UCSD-AML1 (cell line): ENCODE data around the gene PFN1.

Experiments
- DNase-seq: peaks from one replicate; lab custom pipeline; 2025; ENCODE audit not compliant: unreplicated experiment; lab: John Stamatoyannopoulos, UW

The PFN1 gene

DNA sequence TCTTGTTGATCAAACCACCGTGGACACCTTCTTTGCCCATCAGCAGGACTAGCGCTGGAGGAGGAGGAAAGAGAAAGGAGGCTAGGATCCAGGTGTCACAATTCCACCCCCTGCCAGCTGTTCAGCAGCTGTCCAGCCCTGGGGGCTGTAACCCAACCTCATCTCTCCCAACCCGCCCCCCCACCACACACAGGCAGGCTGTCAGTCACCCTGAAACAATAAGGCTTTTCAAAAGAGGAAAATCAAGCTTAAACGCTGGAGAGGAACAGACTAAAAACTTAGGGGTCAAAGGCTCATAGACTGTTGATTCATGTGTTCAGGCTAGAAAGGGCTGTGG lies 2.4 kb downstream of the PFN1 start:
- DNase-seq = no peak

DNA sequence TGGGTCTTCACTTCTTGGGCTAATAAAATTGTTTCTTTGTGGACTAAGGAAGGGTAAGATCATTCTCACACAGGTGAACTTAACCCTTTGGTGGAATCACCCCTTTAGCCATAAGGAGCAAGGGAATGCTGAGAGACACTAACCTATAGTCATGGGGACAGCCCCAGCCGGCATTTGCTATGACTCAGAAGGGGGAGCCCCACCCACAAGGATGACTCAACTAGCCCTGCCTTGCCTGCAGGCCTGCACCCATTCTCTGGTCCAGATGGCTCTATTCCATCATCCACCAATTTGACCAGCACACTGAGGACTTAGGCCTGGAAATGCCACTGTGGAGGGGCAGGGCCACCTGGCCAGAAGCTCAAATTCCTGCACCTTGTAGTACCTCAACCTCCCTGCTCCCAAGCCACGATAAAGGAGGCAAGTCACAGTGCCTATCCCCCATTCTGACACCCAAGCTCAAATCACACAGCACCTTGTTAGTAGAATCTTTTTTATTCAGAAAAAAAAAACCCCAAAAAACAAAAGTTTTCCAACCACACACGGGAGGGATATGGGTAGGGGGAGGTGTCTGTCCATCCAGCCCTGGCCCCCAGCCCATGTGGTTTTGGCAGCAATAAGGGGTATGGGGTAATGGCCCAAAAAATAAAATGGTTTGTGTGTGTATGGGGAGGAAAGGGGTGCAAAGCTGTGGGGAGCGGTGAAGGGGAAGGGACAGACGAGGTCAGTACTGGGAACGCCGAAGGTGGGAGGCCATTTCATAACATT lies 3.0 kb downstream of the PFN1 start:
- peak; percentile 70 for DNase-seq

DNA sequence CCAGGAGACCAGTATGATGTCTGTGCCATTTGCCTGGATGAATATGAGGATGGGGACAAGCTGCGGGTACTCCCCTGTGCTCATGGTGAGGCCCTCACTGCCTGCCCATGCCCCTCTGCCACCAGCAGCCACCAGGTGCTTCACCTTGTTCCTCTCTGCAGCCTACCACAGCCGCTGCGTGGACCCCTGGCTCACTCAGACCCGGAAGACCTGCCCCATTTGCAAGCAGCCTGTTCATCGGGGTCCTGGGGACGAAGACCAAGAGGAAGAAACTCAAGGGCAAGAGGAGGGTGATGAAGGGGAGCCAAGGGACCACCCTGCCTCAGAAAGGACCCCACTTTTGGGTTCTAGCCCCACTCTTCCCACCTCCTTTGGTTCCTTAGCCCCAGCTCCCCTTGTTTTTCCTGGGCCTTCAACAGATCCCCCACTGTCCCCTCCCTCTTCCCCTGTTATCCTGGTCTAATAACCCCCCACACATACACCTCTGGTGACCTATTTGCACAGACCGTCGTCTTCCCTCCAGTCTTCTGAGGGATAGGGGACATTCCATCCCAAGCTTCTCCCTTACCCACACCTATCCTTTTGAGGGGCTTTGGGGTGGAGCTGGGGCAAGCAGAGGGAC lies 3.7 kb downstream of the PFN1 start:
- DNase-seq = no peak

DNA sequence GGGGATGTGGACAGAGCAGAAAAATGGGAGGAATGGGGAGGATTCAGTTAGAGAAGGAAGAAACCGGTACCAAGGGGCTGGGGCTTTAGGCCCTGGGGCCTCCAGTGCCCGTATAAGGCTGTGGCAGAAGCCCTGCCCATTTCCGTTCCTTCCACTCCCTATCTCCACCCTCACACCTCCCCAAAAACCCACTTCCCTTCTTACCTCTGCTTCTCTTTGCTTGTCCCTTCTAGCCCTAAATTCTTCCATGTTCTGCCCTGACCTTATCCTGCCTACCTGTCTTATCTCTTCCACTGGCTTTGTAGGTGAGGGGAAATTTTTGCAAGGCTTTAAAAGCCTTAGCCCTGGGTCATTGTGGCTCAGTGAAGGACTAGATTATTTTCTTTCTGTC lies 4.2 kb downstream of the PFN1 start:
- DNase-seq = peak; percentile 67

DNA sequence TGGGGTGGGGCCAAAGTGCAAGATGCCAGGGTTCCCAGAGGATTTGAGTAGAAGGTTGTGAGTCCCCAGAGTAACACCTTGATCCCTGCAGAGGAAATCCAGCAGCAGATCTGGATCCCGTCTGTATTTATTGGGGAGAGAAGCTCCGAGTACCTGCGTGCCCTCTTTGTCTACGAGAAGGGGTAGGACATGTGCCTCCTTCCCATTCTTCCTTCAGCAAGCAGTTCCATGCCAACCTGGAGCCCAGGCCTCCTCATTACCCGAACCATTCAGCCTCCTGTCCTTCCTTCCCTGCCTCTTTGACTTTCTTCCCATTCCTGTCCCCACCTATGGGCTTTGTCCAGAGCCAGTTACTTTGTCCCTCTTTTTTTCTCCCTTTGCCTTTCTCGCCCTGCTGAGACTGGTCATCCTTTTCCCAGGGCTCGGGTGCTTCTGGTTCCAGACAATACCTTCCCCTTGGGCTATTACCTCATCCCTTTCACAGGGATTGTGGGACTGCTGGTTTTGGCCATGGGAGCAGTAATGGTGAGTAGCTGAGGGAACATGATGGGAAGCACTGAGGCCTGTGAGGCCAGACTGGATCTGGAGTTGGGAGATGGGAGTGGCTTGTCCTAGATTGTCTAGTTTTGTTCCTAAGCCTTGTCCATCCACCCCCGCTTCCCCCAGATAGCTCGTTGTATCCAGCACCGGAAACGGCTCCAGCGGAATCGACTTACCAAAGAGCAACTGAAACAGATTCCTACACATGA lies 5.4 kb downstream of the PFN1 start:
- DNase-seq = no peak

DNA sequence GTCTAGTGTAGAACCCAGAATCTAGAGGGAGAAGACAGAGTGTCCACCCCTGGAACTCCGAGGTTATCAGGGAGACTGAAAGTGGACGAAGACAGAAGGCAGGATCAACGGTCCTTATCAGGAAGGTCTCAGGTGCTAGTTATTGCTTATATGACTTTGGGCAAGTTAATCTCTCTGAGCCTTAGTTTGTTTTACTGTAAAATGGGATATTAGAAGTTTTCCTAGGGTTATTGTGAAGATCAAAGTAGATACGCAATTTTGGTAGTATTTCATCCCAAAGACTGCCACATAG lies 7.1 kb downstream of the PFN1 start:
- DNase-seq = no peak

DNA sequence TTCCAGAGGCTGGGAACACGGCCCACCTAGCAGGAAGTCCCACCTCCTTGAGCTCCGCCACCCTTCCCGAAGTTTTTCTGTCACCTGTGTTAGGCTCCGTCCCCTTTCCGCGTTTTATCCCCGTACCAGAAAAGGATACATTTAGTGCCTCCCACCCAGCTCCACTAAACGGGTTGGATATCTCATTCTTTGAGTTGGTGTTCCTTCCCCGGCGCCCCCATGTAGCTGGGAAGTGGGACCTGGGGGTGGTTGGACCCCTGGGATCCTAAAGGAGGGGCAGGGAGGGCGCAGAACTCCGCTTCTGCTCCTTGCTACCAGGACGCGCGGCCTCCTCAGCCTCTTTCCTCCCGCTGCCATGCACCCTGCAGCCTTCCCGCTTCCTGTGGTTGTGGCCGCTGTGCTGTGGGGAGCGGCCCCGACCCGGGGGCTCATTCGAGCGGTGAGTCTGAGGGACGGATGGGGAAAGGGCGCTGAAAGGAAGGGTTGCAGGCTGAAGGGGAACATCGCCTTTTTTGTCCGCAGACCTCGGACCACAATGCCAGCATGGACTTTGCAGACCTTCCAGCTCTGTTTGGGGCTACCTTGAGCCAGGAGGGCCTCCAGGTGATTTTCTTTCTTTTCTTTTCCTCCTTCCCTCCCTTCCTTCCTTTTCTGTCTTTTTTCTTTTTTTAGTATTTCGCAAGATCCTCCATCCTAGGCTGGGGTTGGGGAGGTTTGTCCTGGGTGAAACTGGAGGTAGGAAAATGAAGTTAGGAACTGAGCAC lies 7.6 kb downstream of the PFN1 start:
- DNase-seq = peak; percentile 68

DNA sequence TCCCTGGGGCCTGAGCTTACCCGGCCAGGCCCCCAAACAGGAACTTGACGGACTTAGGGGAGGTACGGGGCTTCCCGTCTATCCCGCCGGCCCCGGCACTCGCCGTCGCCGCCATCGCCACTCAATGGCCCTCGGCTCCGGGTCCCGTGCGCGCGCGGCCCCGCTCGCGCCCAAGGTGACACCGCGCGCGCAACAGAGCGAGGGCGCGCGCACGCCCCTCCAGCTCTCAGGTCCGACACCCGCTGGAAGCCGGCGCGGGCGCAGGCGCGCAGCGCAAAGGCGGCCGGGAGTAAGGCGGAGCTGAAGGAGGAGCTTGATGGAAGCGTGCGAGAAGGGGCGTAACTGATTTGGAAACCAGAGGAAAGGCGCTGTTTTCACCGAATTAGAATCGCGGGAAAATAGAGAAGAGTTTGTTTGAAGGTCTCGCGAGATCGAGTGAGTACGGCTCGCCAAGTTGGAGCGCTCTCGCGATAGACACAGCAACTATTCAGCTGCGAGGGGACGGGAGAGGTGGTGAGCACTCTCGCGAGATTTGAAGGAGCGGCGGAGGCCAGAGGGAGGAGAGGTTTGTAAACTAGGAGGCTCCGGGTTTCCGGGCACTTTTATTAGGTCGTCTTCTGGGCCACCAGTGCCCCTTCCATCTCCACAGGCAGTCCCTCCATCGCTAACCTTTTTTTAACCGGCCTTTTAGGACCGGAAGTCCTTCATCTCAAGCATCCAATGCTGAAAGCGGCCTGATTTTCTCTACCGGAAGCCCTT lies 8.4 kb downstream of the PFN1 start, which contains the start of the genes RNF167 and SLC25A11:
TSS of gene RNF167 (plus strand) at position 473 of the 759 bp plus-strand sequence. CDS start 642 bp downstream, outside the sequence.
TSS of gene SLC25A11 (minus strand) at position 251 of the 759 bp plus-strand sequence. CDS start at position 115, 136 bp downstream.
- peak; percentile 97 for DNase-seq

DNA sequence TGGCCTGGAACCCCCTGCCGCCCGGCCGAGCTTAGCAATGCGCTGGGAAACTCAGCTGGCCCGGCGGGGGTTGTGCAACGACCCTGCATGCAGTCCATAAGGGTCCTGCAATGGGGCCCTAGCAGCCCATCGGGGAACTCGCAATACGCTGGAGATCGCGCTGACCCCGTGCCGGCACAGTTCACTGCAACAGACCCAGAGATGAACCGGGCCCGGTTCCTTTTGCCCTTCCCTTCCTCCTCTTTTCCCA lies 8.9 kb downstream of the PFN1 start:
- no peak for DNase-seq

DNA sequence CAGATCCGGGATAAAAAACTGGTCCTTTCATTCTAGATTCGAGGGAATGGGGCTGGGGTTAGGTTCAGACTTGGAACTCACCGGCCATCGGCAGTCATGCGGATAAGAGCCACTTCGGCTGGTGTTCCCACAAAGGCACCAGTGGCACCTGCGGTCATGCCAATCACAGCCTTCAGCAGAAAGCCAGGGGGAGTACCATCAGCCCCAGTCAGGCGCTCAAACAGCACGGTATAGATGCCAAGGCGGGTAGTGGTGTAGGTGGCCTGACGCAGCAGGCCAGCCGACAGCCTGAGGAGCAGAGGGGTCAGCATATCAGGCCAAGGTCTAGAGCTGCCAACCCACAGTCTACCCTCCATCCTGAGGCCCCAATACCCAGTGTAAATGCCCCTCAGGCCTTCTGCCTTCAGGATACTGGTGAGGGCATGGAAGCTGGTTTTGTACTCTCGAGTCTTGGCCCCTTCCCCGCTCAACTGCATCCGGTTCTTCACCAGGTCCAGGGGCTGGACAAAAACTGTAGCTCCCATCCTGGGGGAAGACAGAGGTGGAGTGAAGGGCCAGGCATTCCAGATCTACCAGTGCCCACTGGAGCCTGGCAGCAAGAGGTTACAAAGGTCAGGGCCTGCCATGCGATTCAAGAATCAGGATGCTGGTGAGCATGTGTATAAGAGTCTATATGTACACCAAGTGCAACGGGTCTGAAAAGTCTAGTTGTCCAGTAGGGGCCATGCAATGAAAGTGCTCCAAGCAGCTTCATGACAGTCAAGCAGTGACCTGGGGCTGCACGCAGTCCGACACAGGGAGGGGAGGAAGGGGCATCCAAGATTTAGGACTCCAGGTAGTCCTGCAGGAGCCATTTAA lies 9.4 kb downstream of the PFN1 start:
- no peak for DNase-seq

DNA sequence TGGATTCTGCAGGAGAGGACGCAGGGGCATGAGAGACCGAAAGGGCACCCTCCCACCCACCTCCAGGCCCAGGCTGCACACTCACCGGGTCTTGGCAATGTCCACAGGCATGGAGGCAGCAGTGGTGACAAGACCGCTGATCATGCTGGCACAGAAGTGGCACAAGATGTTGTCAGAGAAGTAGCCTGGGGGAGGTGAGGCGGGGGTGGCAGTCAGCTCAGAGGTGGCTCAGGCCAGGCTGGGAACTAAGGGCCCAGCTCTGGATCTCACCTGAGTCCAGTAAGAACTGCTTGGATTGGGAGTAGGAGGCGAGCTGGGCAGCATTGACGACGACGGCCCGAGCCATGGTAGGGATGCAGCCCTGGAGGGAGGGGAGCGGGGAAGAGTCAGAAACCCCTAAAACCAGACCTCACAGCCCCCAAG lies 10.2 kb downstream of the PFN1 start:
- DNase-seq = no peak

DNA sequence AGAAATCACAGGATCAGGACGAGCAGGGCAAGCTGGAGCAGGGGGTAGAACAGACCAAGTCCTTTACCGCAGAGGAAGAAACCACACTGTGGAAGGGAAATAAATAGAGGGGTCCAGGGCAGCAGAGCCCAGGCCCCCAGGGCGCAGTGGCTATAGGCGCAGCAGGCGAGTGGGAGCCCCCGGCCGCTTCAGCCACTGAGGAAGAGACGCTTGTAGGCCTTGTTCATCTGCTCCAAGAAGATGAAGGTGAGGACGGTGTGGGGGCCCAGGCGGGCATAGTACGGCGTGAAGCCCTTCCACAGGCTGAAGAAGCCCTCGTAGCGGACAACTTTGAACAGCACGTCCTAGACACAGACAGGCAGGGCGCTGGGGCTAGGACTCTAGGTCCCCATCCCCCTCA lies 10.8 kb downstream of the PFN1 start:
- no peak for DNase-seq

DNA sequence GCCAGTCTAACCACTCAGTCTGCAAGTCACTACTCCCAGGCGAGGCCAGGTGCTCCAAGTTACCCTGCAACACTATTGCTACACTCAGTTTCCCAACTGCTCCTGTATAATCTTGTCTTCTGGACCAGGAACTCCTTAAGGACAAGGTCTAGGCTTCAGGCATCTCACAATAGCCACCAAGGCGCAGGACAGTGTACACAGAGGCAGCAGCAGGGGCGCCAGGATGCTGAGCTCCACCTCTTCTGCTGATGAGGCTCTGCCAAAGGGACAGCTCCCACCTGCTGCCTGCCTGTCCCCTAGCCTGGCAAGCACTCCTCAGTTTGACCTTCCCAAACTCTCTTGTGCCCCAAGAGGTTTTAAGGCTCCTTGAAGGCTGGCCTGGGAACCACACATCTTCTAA lies 11.9 kb downstream of the PFN1 start:
- no peak for DNase-seq

DNA sequence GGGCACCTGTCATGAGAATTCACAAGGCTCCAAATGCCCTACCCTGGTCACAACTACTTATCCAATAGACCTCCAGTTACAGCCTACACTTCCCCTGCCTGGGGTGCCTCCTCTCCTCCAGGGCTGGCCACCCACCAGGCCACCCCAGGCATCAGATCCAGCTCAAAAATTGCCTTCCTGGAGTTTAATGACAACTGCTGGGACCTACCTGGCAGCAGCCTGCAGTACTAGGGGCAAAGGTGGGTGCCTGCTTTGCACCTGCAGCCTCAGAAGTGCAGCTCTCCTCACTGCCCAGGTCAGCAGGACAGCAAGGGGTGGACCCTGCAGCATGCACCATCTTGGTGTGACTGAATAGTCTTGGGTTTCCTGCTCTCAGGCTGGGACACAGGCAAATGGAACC lies 12.7 kb downstream of the PFN1 start:
- DNase-seq = no peak

DNA sequence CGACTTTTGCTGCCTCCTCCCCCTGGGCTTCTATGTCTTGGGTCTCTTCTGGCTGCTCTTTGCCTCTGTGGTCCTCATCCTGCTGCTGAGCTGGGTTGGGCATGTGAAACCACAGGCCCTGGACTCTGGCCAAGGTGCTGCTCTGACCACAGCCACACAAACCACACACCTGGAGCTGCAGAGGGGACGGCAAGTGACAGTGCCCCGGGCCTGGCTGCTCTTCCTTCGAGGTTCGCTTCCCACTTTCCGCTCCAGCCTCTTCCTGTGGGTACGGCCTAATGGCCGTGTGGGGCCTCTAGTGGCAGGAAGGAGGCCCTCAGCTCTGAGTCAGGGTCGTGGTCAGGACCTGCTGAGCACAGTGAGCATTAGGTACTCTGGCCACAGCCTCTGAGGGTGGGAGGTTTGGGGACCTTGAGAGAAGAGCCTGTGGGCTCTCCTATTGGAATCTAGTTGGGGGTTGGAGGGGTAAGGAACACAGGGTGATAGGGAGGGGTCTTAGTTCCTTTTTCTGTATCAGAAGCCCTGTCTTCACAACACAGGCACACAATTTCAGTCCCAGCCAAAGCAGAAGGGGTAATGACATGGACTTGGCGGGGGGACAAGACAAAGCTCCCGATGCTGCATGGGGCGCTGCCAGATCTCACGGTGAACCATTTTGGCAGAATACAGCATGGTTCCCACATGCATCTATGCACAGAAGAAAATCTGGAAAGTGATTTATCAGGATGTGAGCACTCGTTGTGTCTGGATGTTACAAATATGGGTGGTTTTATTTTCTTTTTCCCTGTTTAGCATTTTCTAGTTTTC lies 14.0 kb downstream of the PFN1 start:
- DNase-seq = peak; percentile 85

DNA sequence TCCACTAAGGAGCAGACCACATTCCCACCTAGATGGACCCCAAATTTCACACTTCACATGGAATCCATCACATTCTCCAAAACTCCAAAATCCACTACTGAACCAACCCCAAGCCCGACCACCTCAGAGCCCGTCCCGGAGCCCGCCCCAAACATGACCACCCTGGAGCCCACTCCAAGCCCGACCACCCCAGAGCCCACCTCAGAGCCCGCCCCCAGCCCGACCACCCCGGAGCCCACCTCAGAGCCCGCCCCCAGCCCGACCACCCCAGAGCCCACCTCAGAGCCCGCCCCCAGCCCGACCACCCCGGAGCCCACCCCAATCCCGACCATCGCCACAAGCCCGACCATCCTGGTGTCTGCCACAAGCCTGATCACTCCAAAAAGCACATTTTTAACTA lies 14.7 kb downstream of the PFN1 start:
- DNase-seq = no peak

DNA sequence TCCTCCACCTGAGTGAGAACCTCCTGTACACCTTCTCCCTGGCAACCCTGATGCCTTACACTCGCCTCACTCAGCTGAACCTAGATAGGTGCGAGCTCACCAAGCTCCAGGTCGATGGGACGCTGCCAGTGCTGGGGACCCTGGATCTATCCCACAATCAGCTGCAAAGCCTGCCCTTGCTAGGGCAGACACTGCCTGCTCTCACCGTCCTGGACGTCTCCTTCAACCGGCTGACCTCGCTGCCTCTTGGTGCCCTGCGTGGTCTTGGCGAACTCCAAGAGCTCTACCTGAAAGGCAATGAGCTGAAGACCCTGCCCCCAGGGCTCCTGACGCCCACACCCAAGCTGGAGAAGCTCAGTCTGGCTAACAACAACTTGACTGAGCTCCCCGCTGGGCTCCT lies 15.6 kb downstream of the PFN1 start:
- no peak for DNase-seq

DNA sequence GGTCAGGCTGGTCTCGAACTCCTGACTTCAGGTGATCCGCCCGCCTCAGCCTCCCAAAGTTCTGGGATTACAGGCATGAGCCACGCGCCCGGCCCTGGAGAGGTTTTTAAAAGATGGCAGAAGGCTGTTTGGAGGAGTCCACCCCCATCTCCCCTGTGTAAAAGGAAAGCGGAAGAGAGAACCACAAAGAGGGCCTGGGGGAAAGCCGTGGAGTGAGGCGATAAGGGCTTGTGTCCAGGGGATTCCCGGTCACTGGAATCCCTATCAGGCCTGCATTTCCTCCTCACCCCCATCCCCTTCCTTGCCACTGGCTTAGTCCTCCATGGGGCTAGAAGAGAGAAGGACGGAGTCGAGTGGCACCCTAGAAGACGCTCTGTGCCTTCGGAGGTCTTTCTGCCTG lies 16.4 kb downstream of the PFN1 start, which contains the start of gene GP1BA:
TSS of gene GP1BA (plus strand) at position 315 of the 400 bp plus-strand sequence. CDS start 328 bp downstream, outside the sequence.
- peak; percentile 51 for DNase-seq

DNA sequence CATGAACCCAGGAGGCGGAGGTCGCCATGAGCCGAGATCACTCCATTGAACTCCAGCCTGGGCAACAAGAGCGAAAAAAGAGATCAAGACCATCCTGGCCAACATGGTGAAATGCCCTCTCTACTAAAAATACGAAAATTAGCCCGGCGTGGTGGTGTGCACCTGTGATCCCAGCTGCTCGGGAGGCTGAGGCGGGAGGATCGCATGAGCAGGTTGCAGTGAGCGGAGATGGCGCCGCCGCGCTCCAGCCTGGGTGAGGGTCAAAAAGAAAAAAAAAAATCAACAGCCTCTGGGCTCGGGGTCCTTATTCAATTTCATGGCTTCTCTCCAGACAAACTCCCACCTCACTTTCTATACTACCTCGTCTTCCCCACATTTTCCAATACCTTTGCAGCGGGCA lies 19.4 kb downstream of the PFN1 start:
- DNase-seq = no peak
